DND-41 (cell line): Measurements from ENCODE around the gene GNG8.
A peak's percentile ranks its signal among the peaks of the same experiment; 100 is the strongest.

Experiments
- ATAC-seq: fragments of 200-7000 bp; cut with Tn5 transposase; 3 replicates; pipeline ENCODE4 v1.9.1; 2021; ENCODE audit warnings: low read depth; ENCODE audit not compliant: insufficient read depth
- DNase-seq: peaks from one replicate; pipeline ENCODE4 v3.0.0-alpha.2; 2020
- H2AFZ ChIP-seq: 2 replicates; pipeline ENCODE4 v1.6.0; 2012; ENCODE audit warnings: low read depth, low read length
- H3K27ac ChIP-seq: 2 replicates; pipeline ENCODE4 v1.5.1; 2012; ENCODE audit warnings: low read length, inconsistent platforms
- H3K27me3 ChIP-seq: fragments of 200-600 bp; sonication (generic); 2 replicates; pipeline ENCODE4 v1.6.0; 2012; ENCODE audit warnings: low read length, mild to moderate bottlenecking, inconsistent platforms; ENCODE audit not compliant: insufficient read depth, poor library complexity
- H3K36me3 ChIP-seq: 2 replicates; pipeline ENCODE4 v1.5.1; 2012; ENCODE audit warnings: low read length, inconsistent platforms; ENCODE audit not compliant: insufficient read depth
- H3K4me1 ChIP-seq: 2 replicates; pipeline ENCODE4 v1.5.1; 2012; ENCODE audit warnings: mild to moderate bottlenecking, low read length; ENCODE audit not compliant: insufficient read depth
- H3K4me2 ChIP-seq: 2 replicates; pipeline ENCODE4 v1.6.0; 2012; ENCODE audit warnings: mild to moderate bottlenecking, moderate library complexity, low read length, inconsistent platforms; ENCODE audit not compliant: insufficient read depth
- H3K4me3 ChIP-seq, 2 experiments: fragments of 200-600 bp in 1 of 2; shearing (Covaris generic) in 1 of 2; 2 replicates each; pipeline ENCODE4 v1.5.1; 2012 to 2016; ENCODE audit warnings: inconsistent platforms in 2 of 2, low read length in 2 of 2, mild to moderate bottlenecking in 2 of 2, low read depth in 1 of 2, moderate library complexity in 1 of 2
- H3K79me2 ChIP-seq: 2 replicates; pipeline ENCODE4 v1.6.0; 2012; ENCODE audit warnings: low read length, inconsistent platforms; ENCODE audit not compliant: insufficient read depth
- H3K9ac ChIP-seq: 2 replicates; pipeline ENCODE4 v1.6.0; 2012; ENCODE audit warnings: low read depth, mild to moderate bottlenecking, inconsistent platforms, low read length, moderate library complexity
- H3K9me3 ChIP-seq: 2 replicates; pipeline ENCODE4 v1.5.1; 2012; ENCODE audit warnings: low read length, moderate library complexity, mild to moderate bottlenecking, inconsistent platforms; ENCODE audit not compliant: insufficient read depth, severe bottlenecking
- H4K20me1 ChIP-seq: 2 replicates; pipeline ENCODE4 v1.6.0; 2012; ENCODE audit warnings: low read length; ENCODE audit not compliant: insufficient read depth
- EZH2 ChIP-seq: IDR thresholded peaks from 3 replicates; pipeline ENCODE4 v1.6.1; 2012; ENCODE audit warnings: borderline replicate concordance, low read depth, mild to moderate bottlenecking, moderate library complexity, low read length, inconsistent platforms; ENCODE audit not compliant: severe bottlenecking
- TF ChIP-seq, protein P1 (sequence below): IDR thresholded peaks from 2 replicates; pipeline ENCODE4 v1.5.1; 2012; ENCODE audit warnings: borderline replicate concordance, low read length, moderate library complexity, mild to moderate bottlenecking; ENCODE audit not compliant: poor library complexity, severe bottlenecking; ENCODE audit errors: extremely low read depth

GNG8 gene

DNA sequence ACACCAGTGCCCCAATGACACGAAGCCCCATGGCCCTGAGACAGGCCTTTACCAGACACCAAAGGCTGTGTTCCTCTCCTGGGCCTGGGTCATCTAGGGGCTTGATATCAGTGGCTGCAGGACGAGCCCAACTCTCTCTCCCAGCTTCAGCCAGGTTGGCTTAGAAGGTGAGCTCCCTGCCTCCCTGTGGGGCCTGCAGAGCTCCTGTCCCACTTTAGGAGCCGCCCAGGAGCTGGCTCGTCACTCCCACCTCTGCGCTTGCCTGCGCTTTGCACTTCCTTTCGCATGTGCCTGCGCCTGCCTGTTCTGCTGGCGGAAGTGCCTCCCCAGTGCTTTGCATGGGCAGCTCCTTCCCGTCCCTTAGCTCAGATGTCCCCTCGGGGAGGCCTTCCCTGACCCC lies 30.0 kb downstream of the GNG8 start:
- H3K4me1 ChIP-seq, result peaks cover 38% of the 10 kb centered on the region
- no peak overlapping the region for H3K4me2 ChIP-seq
- peaks cover 59% of the 10 kb centered on the region for H3K79me2 ChIP-seq
- no peak overlapping the region for H3K4me3 ChIP-seq
- peaks cover 82% of the 10 kb centered on the region for H4K20me1 ChIP-seq
- TF ChIP-seq EZH2, result no peak
- TF ChIP-seq, protein P1, sequence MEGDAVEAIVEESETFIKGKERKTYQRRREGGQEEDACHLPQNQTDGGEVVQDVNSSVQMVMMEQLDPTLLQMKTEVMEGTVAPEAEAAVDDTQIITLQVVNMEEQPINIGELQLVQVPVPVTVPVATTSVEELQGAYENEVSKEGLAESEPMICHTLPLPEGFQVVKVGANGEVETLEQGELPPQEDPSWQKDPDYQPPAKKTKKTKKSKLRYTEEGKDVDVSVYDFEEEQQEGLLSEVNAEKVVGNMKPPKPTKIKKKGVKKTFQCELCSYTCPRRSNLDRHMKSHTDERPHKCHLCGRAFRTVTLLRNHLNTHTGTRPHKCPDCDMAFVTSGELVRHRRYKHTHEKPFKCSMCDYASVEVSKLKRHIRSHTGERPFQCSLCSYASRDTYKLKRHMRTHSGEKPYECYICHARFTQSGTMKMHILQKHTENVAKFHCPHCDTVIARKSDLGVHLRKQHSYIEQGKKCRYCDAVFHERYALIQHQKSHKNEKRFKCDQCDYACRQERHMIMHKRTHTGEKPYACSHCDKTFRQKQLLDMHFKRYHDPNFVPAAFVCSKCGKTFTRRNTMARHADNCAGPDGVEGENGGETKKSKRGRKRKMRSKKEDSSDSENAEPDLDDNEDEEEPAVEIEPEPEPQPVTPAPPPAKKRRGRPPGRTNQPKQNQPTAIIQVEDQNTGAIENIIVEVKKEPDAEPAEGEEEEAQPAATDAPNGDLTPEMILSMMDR, result no peak
- H3K9me3 ChIP-seq, result no peaks in the 10 kb centered on the region
- no peak overlapping the region for H3K9ac ChIP-seq
- H2AFZ ChIP-seq, result no peak overlapping the region
- no peaks in the 10 kb centered on the region for H3K27me3 ChIP-seq
- peaks cover 84% of the 10 kb centered on the region for H3K36me3 ChIP-seq
- no peak overlapping the region for H3K27ac ChIP-seq
- ATAC-seq (no peak), DNase-seq (no peak)

DNA sequence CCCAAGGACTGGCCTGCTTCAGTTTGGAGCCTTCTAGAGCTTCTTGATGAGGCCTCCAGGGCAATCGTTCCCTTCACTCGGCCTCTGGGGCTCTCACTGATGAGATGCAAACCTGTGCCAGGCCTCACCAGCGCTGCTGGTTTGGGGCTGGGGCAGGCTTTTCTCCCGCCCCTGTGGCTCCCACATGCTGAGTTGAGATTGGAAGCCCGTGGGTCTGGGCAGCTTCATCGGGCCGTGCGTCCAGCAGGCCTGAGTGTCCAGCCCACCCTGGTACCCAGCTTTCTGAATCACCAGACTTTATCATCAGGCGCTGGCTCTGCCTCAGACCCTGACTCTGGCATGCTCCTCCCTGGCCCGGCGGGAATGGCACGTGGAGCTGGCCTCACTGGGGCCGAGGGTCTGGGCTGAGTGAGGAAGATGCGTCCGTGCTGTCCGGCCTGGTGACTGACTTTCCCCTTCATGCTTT lies 30.6 kb downstream of the GNG8 start:
- no peak overlapping the region for H3K27ac ChIP-seq
- no peak for DNase-seq
- H4K20me1 ChIP-seq, result peaks cover 82% of the 10 kb centered on the region
- H3K27me3 ChIP-seq, result no peaks in the 10 kb centered on the region
- peaks cover 59% of the 10 kb centered on the region for H3K79me2 ChIP-seq
- peaks cover 35% of the 10 kb centered on the region for H3K4me1 ChIP-seq
- no peak for ATAC-seq
- H3K4me2 ChIP-seq, result 0 out of 2 replicates have a peak overlapping the region, but pooled peaks have one; percentile 10
- no peak overlapping the region for H3K9ac ChIP-seq
- no peak overlapping the region for H3K4me3 ChIP-seq
- H3K9me3 ChIP-seq, result no peaks in the 10 kb centered on the region
- H2AFZ ChIP-seq, result no peak overlapping the region
- peaks cover 79% of the 10 kb centered on the region for H3K36me3 ChIP-seq
- no peak for TF ChIP-seq EZH2
- TF ChIP-seq, protein P1, result no peak

DNA sequence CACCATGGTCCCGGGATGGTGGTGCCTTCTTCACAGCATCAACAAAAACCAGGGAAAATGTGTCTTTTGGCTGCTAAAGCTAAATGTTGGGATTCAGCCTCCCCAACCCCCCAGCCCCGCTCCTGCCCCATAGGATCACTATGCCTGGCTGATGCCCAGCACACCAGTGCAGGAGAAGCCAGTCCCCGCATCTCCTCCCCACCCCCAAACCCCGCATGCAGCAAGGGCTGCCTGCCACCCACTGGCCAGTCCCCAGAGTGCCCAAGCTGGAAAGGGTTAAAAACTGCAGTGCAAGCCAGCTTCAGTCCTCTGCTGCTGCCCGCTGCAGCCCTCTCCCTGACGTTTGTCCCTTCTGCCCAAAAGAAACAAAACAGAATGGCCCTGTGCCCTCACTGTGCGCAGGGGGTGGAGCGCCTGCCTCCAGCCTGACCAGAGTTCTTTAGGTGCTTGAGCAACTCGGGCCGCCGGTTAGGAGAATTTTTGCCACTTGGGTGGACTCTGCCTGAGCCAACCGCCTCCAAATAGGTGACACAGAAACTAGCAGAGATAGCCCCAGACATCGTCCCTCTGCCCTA lies 31.1 kb downstream of the GNG8 start:
- DNase-seq (no peak), ATAC-seq (no peak)
- H3K79me2 ChIP-seq, result peaks cover 59% of the 10 kb centered on the region
- 0 out of 2 replicates have a peak overlapping the region, but pooled peaks have one; percentile 10 for H3K4me2 ChIP-seq
- no peak overlapping the region for H3K27ac ChIP-seq
- H3K4me1 ChIP-seq, result peaks cover 40% of the 10 kb centered on the region
- no peak overlapping the region for H3K9ac ChIP-seq
- no peak overlapping the region for H2AFZ ChIP-seq
- TF ChIP-seq, protein P1, result no peak
- H3K27me3 ChIP-seq, result no peaks in the 10 kb centered on the region
- H3K9me3 ChIP-seq, result no peaks in the 10 kb centered on the region
- H4K20me1 ChIP-seq, result peaks cover 79% of the 10 kb centered on the region
- no peak overlapping the region for H3K4me3 ChIP-seq
- H3K36me3 ChIP-seq, result peaks cover 76% of the 10 kb centered on the region
